Measurements from ENCODE around the gene SORBS1. TPM values are rescaled to one million over a fixed set of nuclear protein-coding genes. Genes with fewer than 3 reads are reported as not detected.

Gene SORBS1
- polyA plus RNA-seq, 6 donors from 2014 or later = 0.13 to 0.94 TPM; not detected in 4

DNA sequence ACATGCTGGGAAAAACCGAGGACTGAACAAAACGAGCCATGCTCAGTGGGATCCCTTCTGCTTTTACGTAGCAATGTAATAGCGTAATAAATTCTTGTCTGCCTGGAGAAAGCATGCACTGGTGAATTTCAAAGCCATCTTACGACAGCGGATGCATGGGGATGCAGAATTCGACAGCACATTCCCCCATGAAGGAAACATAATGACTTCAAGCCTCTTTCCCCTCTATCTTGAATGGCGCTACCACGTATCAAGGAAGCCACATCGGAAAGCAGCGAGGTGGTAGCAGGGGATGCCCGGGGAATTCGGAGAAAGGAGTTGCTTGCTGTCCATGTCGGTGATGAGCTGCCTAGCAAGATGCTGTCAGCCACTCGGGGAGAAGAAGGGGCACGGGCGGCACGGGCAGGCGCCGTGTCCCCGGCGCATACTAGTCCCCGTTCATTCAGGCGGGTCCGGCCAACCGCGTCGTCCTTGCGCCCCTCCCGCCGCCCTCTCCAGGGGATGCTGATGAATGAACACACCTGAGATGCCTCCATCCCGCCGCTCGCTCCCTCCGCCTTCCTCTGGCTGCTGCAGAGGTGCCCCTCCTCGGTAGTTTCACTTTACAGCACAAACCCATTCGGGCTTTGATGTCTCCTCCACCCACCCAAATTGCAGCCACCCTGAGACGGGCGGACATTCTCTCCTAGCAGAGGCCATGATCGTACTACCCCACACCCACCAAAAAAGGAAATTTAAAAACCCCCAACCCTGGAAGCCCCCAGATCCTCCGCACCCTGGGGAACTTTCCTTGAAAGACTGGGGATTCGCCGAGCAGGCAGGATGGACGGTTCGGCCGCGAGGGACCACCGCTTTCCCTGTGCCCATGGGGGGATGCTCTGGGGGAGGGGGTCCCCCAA is 644 bp downstream of the SORBS1 start:
- no peaks in the 10 kb centered on the region for H3K36me3 Mint-ChIP-seq

DNA sequence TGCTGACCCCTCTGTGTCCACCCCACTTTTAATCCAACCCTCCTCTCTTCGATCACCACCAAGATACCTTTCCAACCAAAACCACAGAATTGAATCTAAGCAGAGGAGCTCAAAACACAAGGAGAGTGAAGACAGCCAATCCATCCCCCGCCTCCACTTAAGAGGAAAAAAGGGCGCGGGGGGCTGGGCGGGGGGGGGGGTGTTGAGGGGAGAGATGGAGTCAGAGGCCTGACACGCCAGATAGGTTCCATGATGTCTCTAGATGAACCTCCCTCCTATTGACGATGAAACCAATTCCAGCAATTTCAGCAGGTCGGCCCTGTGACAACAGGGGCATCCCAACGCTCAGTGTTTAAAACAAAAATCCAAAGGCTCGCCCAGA is 1.3 kb downstream of the SORBS1 start:
- H3K27ac Mint-ChIP-seq = no peak overlapping the region
- H3K36me3 Mint-ChIP-seq = no peaks in the 10 kb centered on the region
- no peaks in the 10 kb centered on the region for H3K9me3 Mint-ChIP-seq

More for the DNA sequence above, 644 bp downstream of the SORBS1 start:
- ATAC-seq (ENCODE audit: low read depth in 2 of 2) (peak; percentile 44 to 45), DNase-seq (peak; percentile 29)
- H3K9me3 Mint-ChIP-seq = no peaks in the 10 kb centered on the region
- H3K27ac Mint-ChIP-seq = peak overlapping the region in 5 of 6 donors; percentile 54 to 97 (median 86)
- peaks cover 12 to 13% (median 12%) of the 10 kb centered on the region in 3 donors for H3K4me1 Mint-ChIP-seq
- H3K4me3 Mint-ChIP-seq = peak overlapping the region; percentile 95 to 99 (median 98)
- H3K27me3 Mint-ChIP-seq = peaks cover 17 to 41% (median 28%) of the 10 kb centered on the region in 3 donors

DNA sequence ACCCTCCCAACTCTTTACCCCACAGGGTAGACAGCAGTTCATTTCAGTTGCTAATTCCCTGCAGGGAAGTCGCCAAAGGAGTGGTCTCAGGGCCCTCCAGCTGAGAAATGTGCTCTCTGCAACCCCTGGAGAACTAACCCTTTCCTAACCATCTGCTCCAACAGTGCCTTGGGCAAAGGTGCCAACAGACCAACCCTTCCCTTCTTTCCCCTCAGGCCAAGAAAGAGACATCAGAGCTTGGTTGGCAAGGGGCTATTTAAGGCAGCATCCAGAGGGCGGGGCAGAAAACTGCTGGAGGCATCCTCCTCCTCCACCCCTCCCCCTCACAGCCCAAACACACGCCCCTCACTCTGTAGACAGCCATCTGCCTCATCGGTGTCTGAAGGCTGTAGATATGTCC is 1.7 kb downstream of the SORBS1 start:
- Mint-ChIP-seq H3K36me3 (no peaks in the 10 kb centered on the region), H3K4me1 (peaks cover 12 to 13% (median 12%) of the 10 kb centered on the region in 3 donors), H3K27me3 (peaks cover 17 to 41% (median 28%) of the 10 kb centered on the region in 3 donors), H3K27ac (peak overlapping the region in 1 of 6 donors; percentile 4), H3K4me3 (peak overlapping the region in 7 of 8 donors; percentile 36 to 98 (median 77)), H3K9me3 (no peaks in the 10 kb centered on the region)
- ATAC-seq (ENCODE audit: low read depth in 2 of 2) = no peak
- DNase-seq = no peak

More for the DNA sequence above, 1.3 kb downstream of the SORBS1 start:
- Mint-ChIP-seq H3K4me1 (peaks cover 12 to 13% (median 12%) of the 10 kb centered on the region in 3 donors), H3K4me3 (peak overlapping the region; percentile 95 to 99 (median 98)), H3K27me3 (peaks cover 17 to 41% (median 28%) of the 10 kb centered on the region in 3 donors)
- no peak for DNase-seq
- ATAC-seq (ENCODE audit: low read depth in 2 of 2) = no peak

- H3K27ac Mint-ChIP-seq = no peak overlapping the region
- H3K4me3 Mint-ChIP-seq = peak overlapping the region in 4 of 8 donors; percentile 72 to 98 (median 87)
- ATAC-seq (ENCODE audit: low read depth in 2 of 2) = no peak
- H3K4me1 Mint-ChIP-seq = peaks cover 12 to 13% (median 12%) of the 10 kb centered on the region in 3 donors
- no peaks in the 10 kb centered on the region for H3K36me3 Mint-ChIP-seq
- no peaks in the 10 kb centered on the region for H3K9me3 Mint-ChIP-seq
- peaks cover 17 to 41% (median 28%) of the 10 kb centered on the region in 3 donors for H3K27me3 Mint-ChIP-seq
- DNase-seq = no peak
These were observed 2.4 kb downstream of the SORBS1 start for GRCh38 chr10:95558593-95559320.

DNA sequence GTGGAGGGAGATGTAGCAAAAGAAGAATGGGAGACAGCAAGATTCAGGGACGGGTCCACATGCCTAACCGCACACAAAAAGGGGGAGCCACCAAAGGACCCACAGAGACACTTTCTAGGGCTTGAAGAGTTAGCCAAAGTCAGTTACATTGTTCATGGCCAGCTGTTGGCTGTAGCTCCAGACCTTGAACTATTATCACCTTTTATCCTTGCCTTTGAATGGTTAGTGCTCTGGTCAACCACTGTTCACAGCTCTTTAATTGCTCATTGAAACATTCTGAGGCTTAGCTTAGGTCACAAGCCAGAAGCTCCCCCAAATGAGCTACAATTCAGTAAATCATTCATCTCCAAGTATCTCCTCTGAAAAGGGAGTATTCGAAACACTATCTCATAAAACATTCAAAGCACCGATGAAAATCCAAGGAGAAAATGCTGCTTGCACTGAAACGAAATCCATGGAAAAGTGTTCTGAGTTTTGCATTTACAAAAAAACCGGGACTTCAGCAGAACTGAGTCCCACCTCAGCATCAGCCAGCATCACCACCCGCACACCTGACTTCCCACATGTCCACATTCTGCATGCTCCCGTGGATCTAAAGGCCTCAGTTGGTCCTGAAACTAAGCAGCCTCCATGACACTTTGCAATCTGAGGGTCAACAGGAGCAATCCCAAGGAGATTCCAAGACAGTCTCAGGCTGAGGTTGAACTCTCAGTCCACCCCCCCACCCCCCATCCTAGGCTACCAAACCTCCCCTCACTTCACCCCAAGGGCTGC is 4.0 kb downstream of the SORBS1 start:
- ATAC-seq (ENCODE audit: low read depth in 2 of 2) (no peak), DNase-seq (no peak)
- H3K9me3 Mint-ChIP-seq = peaks cover 0 to 8% (median 2%) of the 10 kb centered on the region in 7 donors
- peaks cover 14 to 41% (median 28%) of the 10 kb centered on the region in 3 donors for H3K27me3 Mint-ChIP-seq
- peaks cover 12 to 13% (median 12%) of the 10 kb centered on the region in 3 donors for H3K4me1 Mint-ChIP-seq
- H3K27ac Mint-ChIP-seq = no peak overlapping the region
- peak overlapping the region in 2 of 8 donors; percentile 53 to 98 for H3K4me3 Mint-ChIP-seq
- H3K36me3 Mint-ChIP-seq = peaks cover 0 to 11% of the 10 kb centered on the region in 2 donors

GRCh38 chr10:95553674-95554073 is 7.5 kb downstream of the SORBS1 start:
- no peak overlapping the region for H3K4me3 Mint-ChIP-seq
- DNase-seq (no peak), ATAC-seq (ENCODE audit: low read depth in 2 of 2) (no peak)
- H3K27me3 Mint-ChIP-seq = peaks cover 10 to 47% (median 19%) of the 10 kb centered on the region in 3 donors
- H3K9me3 Mint-ChIP-seq = peaks cover 0 to 8% (median 2%) of the 10 kb centered on the region in 7 donors
- H3K36me3 Mint-ChIP-seq = peaks cover 0 to 11% of the 10 kb centered on the region in 2 donors
- no peaks in the 10 kb centered on the region for H3K4me1 Mint-ChIP-seq
- H3K27ac Mint-ChIP-seq = no peak overlapping the region

- peaks cover 0 to 8% (median 2%) of the 10 kb centered on the region in 7 donors for H3K9me3 Mint-ChIP-seq
- ATAC-seq (ENCODE audit: low read depth in 2 of 2) = no peak
- peaks cover 0 to 11% of the 10 kb centered on the region in 2 donors for H3K36me3 Mint-ChIP-seq
- H3K4me1 Mint-ChIP-seq = no peaks in the 10 kb centered on the region
- H3K27ac Mint-ChIP-seq = no peak overlapping the region
- peak overlapping the region in 1 of 8 donors; percentile 3 for H3K4me3 Mint-ChIP-seq
- peaks cover 5 to 39% (median 10%) of the 10 kb centered on the region in 3 donors for H3K27me3 Mint-ChIP-seq
- DNase-seq = no peak
These were observed 8.4 kb downstream of the SORBS1 start for GRCh38 chr10:95552679-95553342.

GRCh38 chr10:95550073-95550672 is 11.0 kb downstream of the SORBS1 start:
- H3K4me1 Mint-ChIP-seq = no peaks in the 10 kb centered on the region
- H3K9me3 Mint-ChIP-seq = peaks cover 0 to 8% (median 2%) of the 10 kb centered on the region in 7 donors
- ATAC-seq (ENCODE audit: low read depth in 2 of 2) = no peak
- peaks cover 5 to 24% (median 6%) of the 10 kb centered on the region in 3 donors for H3K27me3 Mint-ChIP-seq
- H3K4me3 Mint-ChIP-seq = no peak overlapping the region
- H3K36me3 Mint-ChIP-seq = peaks cover 0 to 11% of the 10 kb centered on the region in 2 donors
- no peak overlapping the region for H3K27ac Mint-ChIP-seq
- DNase-seq = no peak

GRCh38 chr10:95547791-95548435 is 13.3 kb downstream of the SORBS1 start:
- H3K27me3 Mint-ChIP-seq = peaks cover 6 to 24% (median 7%) of the 10 kb centered on the region in 3 donors
- no peak for DNase-seq
- ATAC-seq (ENCODE audit: low read depth in 2 of 2) = no peak
- H3K4me3 Mint-ChIP-seq = no peak overlapping the region
- H3K27ac Mint-ChIP-seq = no peak overlapping the region
- peaks cover 0 to 4% (median 2%) of the 10 kb centered on the region in 7 donors for H3K9me3 Mint-ChIP-seq
- H3K4me1 Mint-ChIP-seq = no peaks in the 10 kb centered on the region
- H3K36me3 Mint-ChIP-seq = peaks cover 0 to 7% of the 10 kb centered on the region in 2 donors

- Mint-ChIP-seq H3K27me3 (peaks cover 6 to 25% (median 9%) of the 10 kb centered on the region in 3 donors), H3K36me3 (no peaks in the 10 kb centered on the region), H3K4me3 (no peak overlapping the region), H3K9me3 (no peaks in the 10 kb centered on the region), H3K4me1 (no peaks in the 10 kb centered on the region), H3K27ac (no peak overlapping the region)
- DNase-seq = no peak
- ATAC-seq (ENCODE audit: low read depth in 2 of 2) = no peak
These were observed 14.0 kb downstream of the SORBS1 start for GRCh38 chr10:95547197-95547596.

DNA sequence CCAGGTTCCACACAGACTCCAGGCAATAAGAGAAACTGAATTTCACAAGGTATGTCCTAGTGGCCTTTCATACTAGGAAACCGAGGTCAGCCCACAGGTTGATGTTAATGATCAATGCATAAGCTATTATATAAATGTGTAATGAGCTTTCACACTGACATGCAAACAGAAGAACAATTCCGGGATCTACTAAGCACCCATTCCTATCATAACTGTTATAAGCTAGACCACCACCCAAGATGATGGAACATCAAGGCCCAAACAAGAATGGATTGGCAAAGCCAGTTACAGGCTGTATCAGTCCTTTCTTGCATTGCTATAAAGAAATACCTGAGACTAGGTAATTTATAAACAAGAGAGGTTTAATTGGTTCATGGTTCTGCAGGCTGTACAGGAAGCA is 15.2 kb downstream of the SORBS1 start:
- no peak for DNase-seq
- Mint-ChIP-seq H3K4me1 (no peaks in the 10 kb centered on the region), H3K9me3 (no peaks in the 10 kb centered on the region), H3K36me3 (no peaks in the 10 kb centered on the region), H3K27ac (no peak overlapping the region), H3K27me3 (peaks cover 9 to 26% (median 14%) of the 10 kb centered on the region in 3 donors), H3K4me3 (no peak overlapping the region)
- ATAC-seq (ENCODE audit: low read depth in 2 of 2) = no peak

Measured in naive B cell (primary cell).